Vagina (tissue), 2 donors: ENCODE results near the gene PLIN1. TPM values are rescaled to one million over a fixed set of nuclear protein-coding genes. Genes with fewer than 3 reads are reported as not detected.

Experiments
- DNase-seq, 2 donors: peaks; one replicate each; pipeline ENCODE4 v3.0.0-alpha.2; 2017; ENCODE audit errors: extremely low spot score in 2 of 2
- H3K27ac ChIP-seq: fragments of 200-600 bp; sonication (generic); one replicate; pipeline ENCODE4 v1.5.1; 2019
- H3K27me3 ChIP-seq: fragments of 200-600 bp; sonication (generic); one replicate; pipeline ENCODE4 v1.5.1; 2019
- H3K36me3 ChIP-seq, 2 donors: fragments of 200-600 bp; sonication (generic); one replicate each; pipeline ENCODE4 v1.5.1; 2017 to 2019
- H3K4me1 ChIP-seq: fragments of 200-600 bp; sonication (generic); one replicate; pipeline ENCODE4 v1.5.1; 2019
- H3K4me3 ChIP-seq, 2 donors: fragments of 200-600 bp; sonication (generic); 1 replicate in 1 of 2; 2 replicates in 1 of 2; pipeline ENCODE4 v1.5.1; 2016 to 2019
- H3K9me3 ChIP-seq: fragments of 200-600 bp; sonication (generic); one replicate; pipeline ENCODE4 v1.5.1; 2019
- CTCF ChIP-seq, 3 experiments: fragments of 450-650 bp in 2 of 3; fragments of 200-600 bp in 1 of 3; sonication (generic) in 1 of 3; IDR thresholded peaks; one replicate each; pipeline ENCODE4 v1.5.1; 2017 to 2019; ENCODE audit warnings: antibody characterized with exemption in 3 of 3, mild to moderate bottlenecking in 2 of 3, moderate library complexity in 2 of 3
- POLR2A ChIP-seq, 2 donors: fragments of 450-650 bp; IDR thresholded peaks; one replicate each; pipeline ENCODE4 v1.6.1; 2017; ENCODE audit warnings: antibody characterized with exemption in 2 of 2, mild to moderate bottlenecking in 2 of 2, moderate library complexity in 2 of 2
- POLR2AphosphoS5 ChIP-seq, 2 donors: sonication (generic); formaldehyde crosslinking; IDR thresholded peaks; one replicate each; pipeline ENCODE4 v1.9.0; 2017; ENCODE audit warnings: antibody characterized with exemption in 2 of 2, mild to moderate bottlenecking in 2 of 2, low read depth in 1 of 2; ENCODE audit not compliant: insufficient read depth in 1 of 2
- intact Hi-C: fragments of 100-400 bp; cut with DNase I; formaldehyde crosslinking; loops from one replicate; pipeline ENCODE4 v1.15.1; 2023
- small RNA-seq: library from RNA; depleted of rRNA; stranded (forward); fragments of <200 nt; gene quantifications from one replicate; pipeline ENCODE3, GENCODE V24; 2016
- total RNA-seq: library from RNA; depleted of rRNA; stranded (reverse); fragments of >200 nt; gene quantifications from one replicate; pipeline ENCODE4 v1.2.3, GENCODE V29; 2016

Gene PLIN1
- total RNA-seq, 1 donor from 2014 or later, result 53.3 TPM

DNA sequence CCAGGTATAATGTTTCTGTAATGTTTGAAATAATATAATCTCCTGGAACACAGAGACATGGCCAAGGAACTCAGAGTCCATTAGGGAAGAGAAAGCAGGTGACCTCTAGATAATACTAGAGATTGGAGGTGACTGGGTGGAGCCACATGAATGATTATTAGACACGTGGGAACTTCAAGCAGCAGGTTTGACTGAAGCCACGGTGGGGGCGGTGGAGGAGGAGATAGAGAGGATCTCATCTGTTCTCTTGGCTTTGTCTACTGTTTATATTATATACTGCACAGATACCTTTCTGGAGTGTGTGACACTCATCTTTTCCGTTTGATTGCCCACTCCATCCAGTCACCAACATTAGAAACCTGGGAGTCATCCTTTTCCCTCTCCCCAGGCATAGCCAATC is 57.6 kb downstream of the PLIN1 start:
- no peak overlapping the region for H3K27ac ChIP-seq
- no peaks in the 10 kb centered on the region for H3K27me3 ChIP-seq
- no peaks in the 10 kb centered on the region for H3K9me3 ChIP-seq
- TF ChIP-seq CTCF (IDR thresholded peaks at IDR 0.05) (no peak), POLR2AphosphoS5 (IDR thresholded peaks at IDR 0.05; ENCODE audit: insufficient read depth in 1 of 2, low read depth in 1 of 2) (no peak)
- no peak for DNase-seq
- H3K4me1 ChIP-seq, result no peaks in the 10 kb centered on the region
- no peaks in the 10 kb centered on the region for H3K36me3 ChIP-seq
- no peak overlapping the region for H3K4me3 ChIP-seq
- intact Hi-C loops, result no loop called here

GRCh38 chr15:89616228-89616627 is 62.9 kb downstream of the PLIN1 start:
- TF ChIP-seq POLR2A (IDR thresholded peaks at IDR 0.05) (no peak), CTCF (IDR thresholded peaks at IDR 0.05) (no peak), POLR2AphosphoS5 (IDR thresholded peaks at IDR 0.05; ENCODE audit: insufficient read depth in 1 of 2, low read depth in 1 of 2) (no peak)
- Histone ChIP-seq H3K4me1 (no peaks in the 10 kb centered on the region), H3K36me3 (no peaks in the 10 kb centered on the region), H3K9me3 (no peaks in the 10 kb centered on the region), H3K27ac (no peak overlapping the region), H3K4me3 (no peak overlapping the region), H3K27me3 (no peaks in the 10 kb centered on the region)
- no peak for DNase-seq
- intact Hi-C loops, result no loop called here

DNA sequence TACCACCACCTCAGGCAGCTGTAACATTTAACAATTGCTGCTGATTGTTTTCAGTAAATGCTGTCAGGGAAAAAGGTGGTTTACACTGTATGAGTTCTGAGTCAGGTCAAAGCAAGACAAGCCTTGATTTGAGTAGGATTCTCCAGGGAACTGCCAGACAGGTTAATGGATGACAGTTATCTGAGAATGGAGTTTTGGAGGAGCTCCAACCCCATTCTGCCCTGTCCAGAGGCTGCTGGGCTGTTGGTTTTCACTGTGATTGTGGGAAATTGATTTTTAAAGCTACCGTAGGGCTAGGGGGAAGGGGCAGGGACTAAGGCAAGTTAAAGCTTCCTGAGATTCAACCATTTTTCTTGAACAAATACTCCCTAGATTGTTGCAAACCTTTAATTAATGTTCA is 64.0 kb downstream of the PLIN1 start:
- Histone ChIP-seq H3K4me1 (no peaks in the 10 kb centered on the region), H3K36me3 (no peaks in the 10 kb centered on the region), H3K9me3 (no peaks in the 10 kb centered on the region), H3K27me3 (no peaks in the 10 kb centered on the region), H3K27ac (no peak overlapping the region), H3K4me3 (no peak overlapping the region)
- DNase-seq, result no peak
- intact Hi-C loops, result no loop called here
- TF ChIP-seq CTCF (IDR thresholded peaks at IDR 0.05), result no peak
- no peak for TF ChIP-seq POLR2AphosphoS5 (IDR thresholded peaks at IDR 0.05; ENCODE audit: insufficient read depth in 1 of 2, low read depth in 1 of 2)
- TF ChIP-seq POLR2A (IDR thresholded peaks at IDR 0.05), result no peak

Small RNA genes within 50 kb of the gene (small RNA-seq; reads per million reads assigned to genes)
- not detected for gene RNU6-132P

Other genes with a start within 250 kb of the PLIN1 start
- 1,938 TPM for gene RHCG, start 182.8 kb downstream of the PLIN1 start, total RNA-seq
- gene TICRR, start 103.9 kb downstream of the PLIN1 start, total RNA-seq, result 5.2 TPM
- 7.9 TPM for gene KIF7, start 23.9 kb downstream of the PLIN1 start, total RNA-seq
- 4.7 TPM for gene PEX11A, start 11.4 kb upstream of the PLIN1 start, total RNA-seq
- not detected for gene WDR93, start 11.4 kb upstream of the PLIN1 start, total RNA-seq
- 2.7 TPM for gene MESP1, start 71.9 kb upstream of the PLIN1 start, total RNA-seq
- gene MESP2, start 97.0 kb upstream of the PLIN1 start, total RNA-seq, result not detected
- gene ANPEP, start 135.5 kb upstream of the PLIN1 start, total RNA-seq, result 55.0 TPM
- gene AP3S2, start 214.6 kb upstream of the PLIN1 start, total RNA-seq, result 39.5 TPM
- gene ARPIN, start 233.6 kb upstream of the PLIN1 start, total RNA-seq, result 20.1 TPM